HG03571 (cell line): ENCODE measurements around the gene PSMD13.
A peak's percentile ranks its signal among the peaks of the same experiment; 100 is the strongest.
"Not testable (repeated sequence)": the region's sequence is repeated elsewhere in the genome, so short reads cannot be mapped to it uniquely, and the experiment has no call there.

Experiments used
- ATAC-seq: cut with Tn5 transposase; IDR thresholded peaks from one replicate; pipeline ENCODE4 v1.9.1; 2021; ENCODE audit not compliant: unreplicated experiment

PSMD13 gene

DNA sequence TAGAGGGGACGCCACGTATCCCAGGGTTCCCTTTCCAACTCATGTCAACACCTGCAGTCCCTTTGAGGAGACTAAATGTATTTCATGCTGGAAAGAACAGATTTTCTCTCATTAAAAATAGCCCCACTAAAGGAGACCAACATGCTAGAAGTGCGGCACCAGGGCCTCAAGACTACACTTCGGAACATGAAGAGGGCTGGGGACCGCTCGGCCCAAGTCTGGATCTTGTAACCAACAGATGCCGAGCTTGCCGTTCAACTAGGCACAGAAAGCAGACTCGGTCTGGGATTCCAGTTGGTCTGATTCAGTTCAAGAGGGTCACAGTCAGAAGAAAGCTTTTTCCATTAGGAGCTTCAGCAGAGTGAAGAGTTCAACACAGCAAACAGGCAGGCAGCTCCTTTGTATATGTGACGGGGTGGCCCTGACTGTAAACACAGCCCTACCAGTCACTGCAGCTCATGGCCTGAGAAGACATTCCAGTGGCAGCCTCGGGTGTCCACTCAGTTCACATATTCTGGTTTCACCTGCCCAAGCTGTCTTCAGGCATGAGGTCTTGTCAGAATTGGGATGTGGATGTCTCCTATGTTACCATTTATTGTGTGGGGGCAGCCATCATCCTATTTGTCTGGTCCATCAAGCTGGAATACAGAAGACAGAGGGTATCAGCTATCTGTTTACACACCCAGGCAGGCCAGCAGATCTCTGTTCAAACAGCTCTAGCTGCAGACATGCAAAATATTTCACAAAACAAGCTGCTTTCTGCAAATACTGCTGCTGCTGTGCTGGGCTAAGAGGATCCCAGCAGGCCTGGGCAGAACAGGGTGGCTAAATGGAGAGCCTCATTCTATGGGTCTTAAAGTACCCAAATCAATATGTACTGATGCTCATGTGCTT lies 20.4 kb upstream of the PSMD13 start:
- ATAC-seq, result no peak

DNA sequence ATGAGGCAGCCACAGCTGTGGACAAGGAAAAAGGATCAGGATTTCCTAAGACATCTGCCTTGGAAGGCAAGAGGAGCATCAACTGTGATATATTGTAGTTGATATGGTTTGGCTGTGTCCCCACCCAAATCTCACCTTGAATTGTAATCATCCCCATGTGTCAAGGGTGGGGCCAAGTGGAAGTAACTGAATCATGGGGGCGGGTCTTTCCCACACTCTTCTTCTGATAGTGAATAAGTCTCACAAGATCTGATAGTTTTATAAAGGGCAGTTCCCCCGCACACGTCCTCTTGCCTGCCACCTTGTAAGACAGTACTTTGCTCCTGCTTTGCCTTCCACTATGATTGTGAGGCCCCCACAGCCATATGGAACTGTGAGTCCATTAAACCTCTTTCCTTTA lies 19.1 kb upstream of the PSMD13 start:
- ATAC-seq, result no peak

DNA sequence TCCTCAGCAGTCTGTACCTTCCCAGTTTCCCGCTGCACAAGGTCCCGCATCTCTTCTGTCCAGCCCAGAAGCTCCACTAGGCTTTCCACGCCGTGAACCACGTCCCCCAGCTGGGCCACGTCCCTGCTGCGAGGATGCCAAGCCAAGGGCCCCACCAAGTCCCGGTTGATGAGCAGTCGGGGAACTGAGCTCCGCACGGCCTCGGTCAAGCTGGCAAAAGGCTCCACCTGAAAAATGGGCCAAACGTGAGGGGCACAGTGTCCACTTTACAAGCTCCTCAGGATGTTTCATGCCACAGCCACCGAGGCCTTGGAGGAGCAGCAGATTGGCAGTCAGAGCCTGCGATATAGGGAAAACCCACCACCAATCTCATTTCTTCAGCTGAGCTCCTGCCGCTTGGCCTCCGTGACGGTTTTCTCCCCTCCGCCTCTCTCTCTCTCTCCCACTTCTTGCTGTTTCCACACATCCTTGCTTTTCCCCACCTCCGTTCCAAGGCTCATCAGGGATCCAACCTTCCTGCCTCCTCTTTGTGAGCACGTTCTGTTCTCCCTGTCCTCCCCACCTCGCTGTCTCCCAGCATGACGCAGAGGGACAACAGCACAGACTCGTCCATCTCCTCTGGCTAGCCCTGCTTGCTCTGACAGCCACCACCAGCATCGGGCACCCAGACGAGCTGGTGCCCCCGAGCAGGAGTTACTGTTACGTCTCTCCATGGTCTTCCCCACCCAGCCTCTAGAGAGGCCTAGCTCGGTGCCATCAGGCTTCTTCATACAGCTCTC lies 17.8 kb upstream of the PSMD13 start:
- ATAC-seq, result no peak

DNA sequence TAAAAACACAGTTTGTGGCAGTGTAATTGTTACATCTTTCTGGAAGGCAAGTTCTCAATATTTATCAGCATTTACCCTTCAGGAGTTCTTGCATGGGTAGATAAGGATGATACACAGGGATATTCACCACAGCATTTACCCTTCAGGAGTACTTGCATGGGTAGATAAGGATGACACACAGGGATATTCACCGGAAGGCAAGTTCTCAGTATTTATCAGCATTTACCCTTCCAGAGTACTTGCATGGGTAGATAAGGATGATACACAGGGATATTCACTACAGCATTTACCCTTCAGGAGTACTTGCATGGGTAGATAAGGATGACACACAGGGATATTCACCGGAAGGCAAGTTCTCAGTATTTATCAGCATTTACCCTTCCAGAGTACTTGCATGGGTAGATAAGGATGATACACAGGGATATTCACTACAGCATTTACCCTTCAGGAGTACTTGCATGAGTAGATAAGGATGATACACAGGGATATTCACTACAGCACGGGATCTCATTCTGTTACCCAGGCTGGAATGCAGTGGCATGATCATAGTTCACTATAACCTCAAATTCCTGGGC lies 16.0 kb upstream of the PSMD13 start:
- not testable (repeated sequence) for ATAC-seq

DNA sequence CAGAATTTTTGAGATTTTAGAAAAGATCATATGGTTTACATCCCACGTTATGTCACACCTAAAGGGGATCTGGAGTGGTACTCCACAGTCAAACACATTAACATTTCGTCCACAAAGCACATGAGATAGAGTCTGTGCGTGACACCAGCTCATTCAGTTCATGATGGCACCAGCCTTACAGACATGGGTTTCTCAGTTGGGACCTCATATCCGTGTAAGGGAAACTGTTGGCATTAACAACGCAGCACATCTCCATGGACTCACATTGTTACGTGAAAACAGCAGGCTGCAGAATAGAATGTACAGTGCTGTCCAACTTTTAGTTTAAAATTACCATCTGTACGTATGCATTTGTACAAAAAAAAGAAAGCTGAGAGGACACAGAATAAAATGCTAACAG lies 15.2 kb upstream of the PSMD13 start:
- no peak for ATAC-seq

DNA sequence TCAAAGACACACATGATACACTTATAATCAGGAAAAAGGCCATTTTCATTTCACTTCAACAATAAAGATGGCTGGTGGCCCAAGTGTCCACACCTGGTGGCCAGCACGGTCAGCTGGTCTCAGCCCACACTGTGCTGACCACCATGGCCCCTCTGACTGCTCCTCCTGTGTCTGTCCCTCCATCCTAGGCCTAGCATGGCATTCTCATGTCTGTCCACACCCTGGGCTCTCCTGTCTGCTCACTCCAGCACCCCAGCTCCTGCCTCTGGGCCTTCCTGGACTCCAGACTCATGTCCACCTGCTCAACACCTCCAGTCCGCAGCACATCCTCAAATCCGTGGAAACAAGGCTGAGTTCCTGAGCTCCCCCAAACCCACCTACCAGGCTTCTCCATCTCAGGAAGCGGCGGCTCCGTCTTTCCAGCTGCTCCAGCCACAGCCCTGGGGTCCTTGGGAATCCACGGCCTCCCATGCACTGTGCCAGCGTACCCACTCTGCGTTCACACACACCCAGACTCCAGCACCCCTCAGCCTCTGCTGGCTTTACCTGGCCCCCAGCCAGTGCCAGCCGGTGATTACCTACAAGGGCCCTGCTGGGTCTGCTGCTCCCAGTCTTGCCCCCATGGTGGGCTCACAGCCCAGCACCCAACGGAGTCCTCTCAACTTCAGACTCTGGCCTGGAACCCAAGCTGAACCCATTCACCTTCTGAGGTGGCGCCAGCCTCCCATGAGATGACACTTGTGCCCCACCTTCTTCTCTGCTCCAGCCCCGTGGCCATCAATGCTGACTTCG lies 14.6 kb upstream of the PSMD13 start:
- ATAC-seq, result no peak

DNA sequence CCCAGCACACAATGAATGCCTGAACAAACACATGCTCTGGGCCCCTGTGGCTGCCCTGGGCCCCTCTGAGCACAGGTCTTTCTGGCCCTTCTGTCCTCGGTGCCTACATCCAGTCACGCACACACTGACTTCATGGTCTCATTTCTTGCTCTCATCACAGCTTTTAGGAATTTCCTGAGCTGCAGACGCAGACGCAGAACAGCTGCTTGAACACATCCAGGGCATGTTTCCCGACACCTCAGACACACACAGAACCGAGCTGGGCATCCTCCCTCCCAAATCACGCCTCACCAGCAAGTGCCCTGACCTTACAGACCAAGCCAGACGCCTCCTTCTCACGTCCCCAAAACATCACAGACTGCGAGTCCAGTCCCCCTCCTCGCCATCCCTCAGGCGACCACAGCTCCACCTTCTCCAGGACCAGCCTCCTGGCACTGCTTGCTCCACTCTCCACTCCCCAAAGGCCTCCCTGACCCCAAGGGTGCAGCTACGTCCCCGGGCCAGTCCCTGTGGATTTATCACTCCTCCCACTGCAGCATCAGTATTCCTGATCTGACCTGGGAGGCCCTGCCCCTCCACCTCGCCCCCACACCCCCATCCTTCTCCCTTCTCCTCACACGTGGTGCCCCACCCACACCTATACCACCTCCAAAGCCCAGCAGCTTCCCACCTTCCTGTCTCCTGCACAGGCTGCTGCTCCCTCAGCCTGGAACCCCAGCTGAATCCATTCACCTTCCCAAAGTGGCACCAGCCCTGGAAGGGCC lies 13.6 kb upstream of the PSMD13 start:
- ATAC-seq, result no peak

DNA sequence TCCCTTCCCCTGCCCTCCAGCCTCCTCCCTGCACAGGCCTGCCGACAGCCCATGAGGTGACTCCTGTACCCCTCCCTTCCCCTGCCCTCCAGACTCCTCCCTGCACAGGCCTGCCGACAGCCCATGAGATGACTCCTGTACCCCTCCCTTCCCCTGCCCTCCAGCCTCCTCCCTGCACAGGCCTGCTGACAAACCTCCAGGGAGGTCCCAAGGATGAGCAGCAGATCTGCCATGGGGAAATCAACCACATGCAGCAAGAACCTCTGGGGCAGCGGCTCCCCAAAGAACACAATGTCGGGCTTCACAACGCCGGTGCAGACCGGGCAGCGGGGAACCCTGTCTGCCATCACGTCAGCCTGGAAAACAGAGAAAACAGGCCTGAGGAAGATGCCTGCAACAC lies 12.9 kb upstream of the PSMD13 start:
- no peak for ATAC-seq

DNA sequence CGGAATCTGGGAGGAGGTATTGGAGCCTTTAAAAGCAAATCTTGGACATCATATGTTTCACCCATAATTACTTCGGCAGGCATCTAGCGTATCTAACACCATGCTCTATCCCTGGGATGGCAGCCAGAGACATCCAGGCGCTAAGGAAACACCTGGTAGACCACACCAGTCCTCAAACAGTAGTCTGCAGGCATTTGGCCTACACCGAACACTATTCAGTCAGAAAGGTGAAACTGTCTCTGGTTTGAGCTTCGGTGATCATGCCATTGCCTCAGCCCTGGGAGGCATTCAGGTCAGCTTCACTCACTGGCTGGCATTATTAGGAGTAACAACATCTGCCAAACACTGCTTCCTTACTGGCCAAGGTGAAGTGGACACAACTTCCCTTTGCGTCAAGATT lies 12.4 kb upstream of the PSMD13 start:
- ATAC-seq, result no peak

DNA sequence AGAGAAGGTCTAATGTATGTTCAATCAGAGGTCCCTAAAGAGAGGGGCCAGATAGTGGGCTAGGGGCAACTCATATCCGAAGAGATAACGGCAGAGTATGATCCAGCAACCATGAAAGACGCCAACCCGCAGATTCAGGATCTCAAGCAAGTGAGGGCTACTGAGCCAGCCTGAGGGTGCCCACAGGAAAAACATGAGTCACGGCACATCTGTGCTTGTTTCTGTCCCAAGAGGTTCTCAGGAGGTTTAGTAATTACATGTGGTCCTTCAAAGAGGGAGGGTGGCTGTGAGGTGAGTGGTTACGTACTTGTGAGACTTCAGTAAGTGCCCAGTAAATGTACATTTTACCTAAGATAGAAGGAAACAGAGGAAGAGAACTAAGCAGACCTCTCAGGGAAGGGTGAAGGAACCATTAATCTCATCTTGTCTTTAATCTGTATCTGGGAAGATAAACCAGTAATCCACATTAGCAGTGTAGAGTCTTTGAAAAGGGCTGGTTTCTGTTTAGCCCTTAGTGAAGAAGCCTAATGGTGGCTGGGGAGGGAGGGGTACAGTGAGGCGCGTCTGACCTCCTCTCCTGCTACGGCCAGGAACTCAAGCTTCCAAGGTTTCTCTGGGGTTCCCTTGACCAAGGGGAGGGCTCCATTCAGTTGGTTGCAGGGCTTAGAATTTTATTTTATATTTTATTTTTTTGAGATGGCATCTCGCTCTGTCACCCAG lies 10.9 kb upstream of the PSMD13 start:
- ATAC-seq, result no peak

DNA sequence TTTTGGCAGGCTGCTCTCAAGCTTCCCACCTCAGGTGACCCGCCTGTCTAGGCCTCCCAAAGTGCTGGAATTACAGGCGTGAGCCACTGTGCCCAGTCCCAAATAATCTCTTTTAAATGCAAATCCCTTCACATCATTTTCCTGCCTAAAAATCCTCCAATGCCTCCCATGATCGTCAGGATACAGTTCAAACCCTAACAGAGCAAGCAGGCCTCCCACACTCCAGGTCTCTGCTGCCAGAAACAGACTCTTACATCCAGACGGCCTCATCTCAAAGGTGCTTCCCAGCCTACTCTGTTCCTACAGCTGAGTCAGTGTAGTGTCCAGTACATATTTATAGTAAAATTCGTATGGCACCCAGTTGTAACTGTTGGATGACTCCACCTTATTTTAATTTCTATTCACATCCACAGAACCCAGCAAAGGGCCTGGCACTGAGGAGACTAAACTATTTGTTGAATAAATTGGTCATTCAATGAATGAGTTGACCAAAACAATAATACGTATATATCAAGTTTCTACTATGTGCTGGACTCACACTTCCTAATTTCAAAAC lies 8.9 kb upstream of the PSMD13 start:
- ATAC-seq, result no peak

DNA sequence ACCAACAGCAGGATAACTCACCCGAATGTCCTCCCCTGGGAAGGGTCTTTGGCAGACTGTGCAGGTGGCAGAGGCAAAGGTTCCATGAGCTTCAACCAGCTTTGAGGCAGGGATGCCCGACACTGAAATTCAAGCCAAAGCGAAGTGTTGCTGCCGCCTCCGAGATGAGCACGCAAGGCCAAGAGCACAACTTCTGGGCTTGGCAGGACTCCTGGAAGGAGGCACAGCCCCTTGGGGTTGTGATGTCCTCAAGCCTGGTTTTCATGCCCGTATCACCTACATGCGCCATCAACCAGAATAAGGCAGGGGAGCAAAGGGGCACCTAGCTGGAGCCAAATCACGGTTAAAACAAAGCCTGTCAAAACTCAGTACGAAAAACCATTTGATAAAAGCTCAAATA lies 6.3 kb upstream of the PSMD13 start:
- no peak for ATAC-seq

DNA sequence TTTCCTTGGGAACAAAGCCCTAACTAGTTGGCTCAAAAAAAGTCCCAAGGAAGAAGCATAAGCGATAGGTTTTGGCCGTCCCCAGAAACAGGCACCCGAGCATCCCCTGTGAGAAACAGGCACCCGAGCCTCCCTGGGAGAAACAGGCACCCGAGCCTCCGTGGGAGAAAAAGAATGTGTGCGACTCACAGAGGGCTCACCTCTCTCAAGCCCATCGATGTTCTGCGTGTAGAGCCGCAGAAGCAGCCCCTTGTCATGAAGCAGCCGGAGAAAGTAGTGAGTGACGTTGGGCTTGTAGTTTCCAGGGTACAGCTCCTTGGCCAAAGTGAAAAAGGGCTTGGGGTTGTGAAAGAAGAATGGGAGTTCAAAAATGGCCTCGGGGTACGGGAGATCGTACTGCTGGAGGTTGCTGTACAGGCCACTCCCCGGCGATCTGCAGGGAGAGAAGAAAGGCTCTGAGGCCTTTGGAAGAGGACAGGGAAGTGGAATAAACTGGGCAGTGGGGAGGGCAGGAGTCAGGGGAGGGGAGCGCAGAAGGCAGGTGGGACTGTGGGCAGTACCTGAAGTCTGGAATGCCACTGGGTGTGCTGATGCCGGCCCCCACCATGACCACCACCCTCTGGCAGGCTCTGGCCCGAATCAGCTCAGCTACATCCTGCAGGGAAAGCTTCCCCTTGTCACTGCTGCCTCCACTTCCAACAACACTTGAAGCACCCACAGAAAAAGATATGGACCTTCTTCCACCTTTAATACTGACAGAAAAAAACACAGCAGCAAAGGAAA lies 3.8 kb upstream of the PSMD13 start:
- no peak for ATAC-seq

DNA sequence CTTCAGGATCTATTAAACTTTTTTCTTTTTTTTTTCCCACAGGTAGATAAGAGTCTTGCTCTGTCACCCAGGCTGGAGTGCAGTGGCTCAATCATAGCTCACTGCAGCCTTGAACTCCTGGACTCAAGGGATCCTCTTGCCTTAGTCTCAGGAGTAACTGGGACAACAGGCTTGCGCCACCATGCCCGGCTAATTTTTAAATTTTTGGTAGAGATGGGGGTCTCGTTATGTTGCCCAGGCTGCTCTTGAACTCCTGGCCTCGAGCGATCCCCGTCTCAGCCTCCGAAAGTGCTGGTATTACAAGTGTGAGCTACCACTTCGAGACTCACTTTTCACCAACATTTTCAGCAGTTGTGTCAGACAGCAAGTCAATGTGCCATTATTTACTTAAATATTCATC lies 1.6 kb upstream of the PSMD13 start:
- ATAC-seq, result no peak

DNA sequence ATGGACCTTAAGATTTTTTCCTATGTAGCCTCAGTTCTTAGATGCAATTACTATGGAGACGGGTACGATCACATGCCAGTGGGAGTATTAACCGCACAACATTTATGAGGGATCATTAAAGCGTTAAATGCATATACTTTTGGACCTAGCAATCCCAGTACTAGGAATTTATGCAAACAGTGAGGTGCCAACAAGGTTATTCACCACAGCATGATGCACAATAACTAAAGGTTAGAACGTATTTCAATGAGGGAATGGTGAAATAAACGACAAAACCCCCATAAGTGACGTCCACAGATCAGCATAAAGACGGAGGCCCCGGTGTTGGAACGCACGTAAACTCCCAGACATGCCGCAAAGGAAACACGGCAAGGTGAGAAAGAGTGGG lies 1.2 kb upstream of the PSMD13 start:
- no peak for ATAC-seq

DNA sequence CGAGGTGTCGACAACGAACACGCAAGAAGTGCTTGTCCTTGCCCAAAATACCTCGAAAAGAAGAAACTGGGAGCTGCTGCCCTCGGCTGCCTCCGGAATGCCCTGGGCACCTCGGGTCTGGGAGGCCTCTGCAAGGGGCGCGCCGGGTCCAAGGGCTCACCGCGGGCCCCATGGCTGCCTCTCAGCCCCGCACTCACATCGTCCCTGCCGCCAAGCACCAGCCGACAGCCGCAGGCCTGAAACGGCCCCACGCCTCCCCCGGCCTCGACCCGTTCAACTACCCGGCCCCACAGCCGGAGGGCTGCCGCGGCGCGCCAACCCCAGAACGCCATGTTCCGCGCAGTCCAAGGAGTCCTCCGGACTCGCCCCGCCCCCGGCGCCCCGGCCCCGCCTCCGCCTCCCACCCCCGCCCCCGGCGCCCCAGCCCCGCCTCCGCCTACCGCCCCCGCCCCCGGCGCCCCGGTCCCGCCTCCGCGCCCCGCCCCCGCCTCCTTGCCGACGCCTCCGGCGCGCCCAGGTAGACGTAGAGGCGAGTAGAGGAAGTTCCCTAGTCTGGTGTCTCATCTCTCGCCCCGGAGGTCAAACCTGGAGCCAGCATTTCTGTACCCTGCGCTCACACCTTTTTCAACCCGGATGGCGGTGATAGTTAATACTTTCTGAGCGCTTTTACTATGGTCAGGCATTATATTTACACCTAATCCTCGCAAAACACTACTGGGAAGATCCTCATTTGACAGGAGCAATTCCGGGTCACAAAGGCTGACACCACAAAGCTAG lies 591 bp upstream of the PSMD13 start, which contains the start of gene SIRT3:
SIRT3 (minus strand) TSS at position 346 of the 777 bp plus-strand sequence; CDS start at position 332, 14 bp downstream.
- ATAC-seq, result peak; percentile 65

DNA sequence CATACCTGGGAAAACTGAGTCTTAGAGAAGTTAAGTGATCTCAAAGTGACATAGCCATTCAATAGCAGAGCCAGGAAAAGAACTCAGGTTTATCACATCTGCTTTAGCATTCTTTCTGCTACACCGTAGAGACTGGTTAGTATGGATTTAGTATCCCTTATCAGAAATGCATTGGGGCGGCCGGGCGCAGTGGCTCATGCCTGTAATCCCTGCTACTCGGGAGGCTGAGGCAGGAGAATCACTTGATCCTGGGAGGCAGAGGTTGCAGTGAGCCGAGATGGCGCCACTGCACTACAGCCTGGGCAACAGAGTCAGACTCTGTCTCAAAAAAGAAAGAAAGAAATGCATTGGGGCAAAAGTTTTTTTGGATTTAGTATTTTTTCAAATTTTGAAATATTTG lies 1.6 kb downstream of the PSMD13 start:
- not testable (repeated sequence) for ATAC-seq

DNA sequence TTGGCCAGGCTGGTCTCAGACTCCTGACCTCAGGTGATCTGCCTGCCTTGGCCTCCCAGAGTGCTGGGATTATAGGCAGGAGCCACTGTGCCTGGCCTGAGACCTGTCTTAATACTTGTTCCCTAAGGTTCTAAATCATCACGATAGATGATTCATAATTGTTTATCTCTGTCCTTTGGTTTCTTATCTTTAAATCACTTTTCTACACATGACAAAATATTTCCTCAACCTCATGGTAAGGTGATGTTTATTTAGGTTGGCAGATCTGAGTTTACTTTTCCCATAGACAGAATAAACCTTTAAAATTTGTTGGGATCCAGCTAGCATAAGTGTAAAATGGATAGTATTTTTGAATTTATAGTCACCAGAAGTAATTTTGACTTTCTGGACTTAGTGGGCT lies 3.5 kb downstream of the PSMD13 start:
- no peak for ATAC-seq
